Epidermal melanocyte (primary cell): ENCODE data around the gene SMYD1.

Experiments used
- DNase-seq: peaks from one replicate; pipeline ENCODE4 v3.0.0; 2011; ENCODE audit warnings: low spot score; ENCODE audit not compliant: insufficient read length

SMYD1 gene

GRCh38 chr2:88122141-88122884 lies 54.7 kb downstream of the SMYD1 start:
- no peak for DNase-seq

- no peak for DNase-seq
Measured at GRCh38 chr2:88123164-88123974, 55.7 kb downstream of the SMYD1 start.

DNA sequence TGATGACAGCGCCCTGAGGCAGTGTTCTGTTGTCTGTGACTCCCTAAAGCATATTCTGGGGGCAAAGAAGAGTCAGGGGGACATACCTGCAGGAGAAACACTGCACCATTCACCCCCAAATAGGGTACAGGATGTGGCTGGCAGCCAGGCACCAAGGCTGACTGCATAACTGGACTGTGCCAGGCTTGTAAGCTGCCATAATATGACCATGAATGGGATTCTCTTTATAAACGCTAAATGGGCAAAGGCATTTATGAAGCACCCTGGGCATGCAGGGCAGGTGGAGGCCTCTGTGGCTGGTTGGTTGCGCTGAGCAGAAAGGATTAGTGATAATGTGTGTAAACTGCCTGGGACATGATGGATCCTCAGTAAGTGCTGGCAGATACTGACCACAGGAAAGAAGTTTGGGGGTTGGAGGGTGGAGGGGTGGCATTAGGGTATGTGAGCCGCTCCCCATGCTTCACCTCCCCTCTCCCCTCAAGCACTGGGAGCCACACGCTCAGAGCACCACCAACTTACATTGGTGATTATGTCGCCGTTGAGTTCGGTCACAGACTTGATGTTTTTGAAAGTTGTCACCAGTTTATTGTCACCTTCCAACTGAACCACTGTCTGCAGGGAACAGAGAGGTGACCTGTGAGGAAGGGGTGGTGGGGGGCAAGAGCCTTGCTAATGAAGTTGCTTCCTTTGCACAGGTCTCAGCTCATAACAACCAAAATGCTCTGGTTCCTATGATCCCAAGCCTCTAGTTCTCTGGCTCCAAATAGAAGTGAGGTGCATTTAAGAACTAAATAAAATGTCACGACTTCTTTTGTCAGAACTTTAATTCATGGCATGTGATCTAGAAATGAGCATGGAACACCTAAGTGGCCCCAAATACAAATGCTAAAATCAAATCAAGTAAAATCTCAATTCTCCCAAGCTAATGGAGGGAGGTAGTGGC lies 56.6 kb downstream of the SMYD1 start:
- DNase-seq = no peak

- DNase-seq = no peak
Measured at GRCh38 chr2:88125344-88125923, 57.8 kb downstream of the SMYD1 start.

- DNase-seq = no peak
Measured at GRCh38 chr2:88125924-88126771, 58.5 kb downstream of the SMYD1 start.

GRCh38 chr2:88126772-88127637 lies 59.4 kb downstream of the SMYD1 start:
- DNase-seq = no peak

- DNase-seq = no peak
Measured at GRCh38 chr2:88127638-88127887, 59.9 kb downstream of the SMYD1 start.

GRCh38 chr2:88127888-88128653 lies 60.4 kb downstream of the SMYD1 start, which contains the start of gene FABP1:
Gene FABP1 (minus strand): TSS chr2:88128062. CDS start chr2:88128017, 45 bp downstream.
- no peak for DNase-seq

- no peak for DNase-seq
Measured at GRCh38 chr2:88128654-88129312, 61.2 kb downstream of the SMYD1 start.

GRCh38 chr2:88129313-88129959 lies 61.8 kb downstream of the SMYD1 start:
- DNase-seq = no peak

DNA sequence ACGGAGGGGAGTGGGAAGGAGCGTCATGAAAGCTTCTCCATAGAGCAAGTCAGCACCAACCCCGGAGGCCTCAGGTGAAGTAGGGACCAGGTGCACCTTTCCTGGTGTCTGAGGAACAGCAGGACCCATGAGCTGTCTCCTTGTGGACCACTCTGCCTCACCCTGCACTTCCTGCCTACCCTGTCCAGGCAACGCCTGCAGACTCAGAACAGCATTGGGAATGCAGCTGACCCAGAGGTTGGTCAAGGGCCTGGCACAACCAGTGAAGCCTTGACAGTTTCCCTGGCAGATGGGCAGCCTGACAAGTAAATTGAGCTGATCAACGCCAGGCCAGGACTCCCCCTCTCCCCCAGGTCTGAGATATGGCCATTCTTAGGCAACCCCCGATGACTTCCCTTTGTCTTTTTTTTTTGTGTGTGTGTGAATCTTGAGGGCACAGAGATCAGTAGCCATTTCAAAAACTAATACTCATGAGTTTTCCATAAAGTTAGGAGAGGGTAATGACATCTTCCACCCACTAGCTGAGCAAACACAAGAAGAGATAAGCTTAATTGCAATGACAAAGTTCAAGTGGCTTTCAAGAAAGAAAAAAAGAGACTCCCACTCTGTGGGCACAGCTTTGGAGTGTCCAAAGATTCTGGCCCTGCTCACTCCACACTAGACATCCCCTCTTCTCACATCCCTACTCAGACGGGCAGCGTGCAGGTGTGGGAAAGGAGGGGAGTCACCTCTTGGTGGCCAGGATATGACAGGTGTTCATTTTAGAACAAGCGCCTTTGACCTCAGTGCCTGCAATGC lies 63.8 kb downstream of the SMYD1 start:
- no peak for DNase-seq

DNA sequence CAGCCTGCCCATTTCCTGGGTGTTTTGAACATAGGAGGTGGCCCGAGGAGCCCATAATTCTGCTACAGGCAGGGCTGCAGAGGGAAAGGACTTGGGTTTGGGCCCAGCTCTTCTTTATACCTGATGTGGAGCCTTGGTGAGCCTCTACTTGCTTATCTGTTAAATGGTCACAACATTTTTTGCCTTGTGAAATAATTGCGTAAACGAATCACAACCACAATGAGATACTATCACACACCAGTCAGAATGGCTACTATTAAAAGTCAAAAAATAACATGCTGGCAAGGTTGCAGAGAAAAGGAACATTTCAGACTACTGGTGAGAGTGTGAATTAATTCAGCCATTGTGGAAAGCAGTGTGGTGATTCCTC lies 64.4 kb downstream of the SMYD1 start:
- DNase-seq = no peak

GRCh38 chr2:88133875-88134274 lies 66.2 kb downstream of the SMYD1 start:
- no peak for DNase-seq

GRCh38 chr2:88136817-88137216 lies 69.2 kb downstream of the SMYD1 start:
- DNase-seq = no peak

GRCh38 chr2:88137833-88138232 lies 70.2 kb downstream of the SMYD1 start:
- DNase-seq = no peak

- DNase-seq = no peak
Measured at GRCh38 chr2:88139203-88139702, 71.6 kb downstream of the SMYD1 start.

DNA sequence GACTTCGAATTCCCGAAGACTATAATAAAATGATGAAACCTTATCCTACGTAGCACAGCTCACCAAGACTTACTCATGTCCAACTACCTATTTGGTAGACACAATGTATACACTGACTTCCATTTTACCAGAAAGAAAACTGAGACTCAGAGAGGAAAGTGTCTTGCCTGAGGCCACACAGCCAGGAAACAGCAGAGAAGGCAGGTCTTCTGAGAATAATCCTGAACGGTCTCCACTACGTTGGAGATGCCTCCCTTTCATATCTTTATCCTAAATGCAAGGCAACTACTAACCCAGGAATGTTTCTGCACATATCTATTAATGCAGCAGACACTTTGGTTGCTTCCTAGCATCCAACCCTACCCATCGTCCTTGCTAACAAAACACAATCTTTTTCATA lies 72.2 kb downstream of the SMYD1 start:
- no peak for DNase-seq
